Measurements from ENCODE around the gene PIP5K1B.
"Not testable (repeated sequence)": the region's sequence is repeated elsewhere in the genome, so short reads cannot be mapped to it uniquely, and the experiment has no call there.

Gene PIP5K1B

GRCh38 chr9:68704814-68705530, at the start of gene PIP5K1B:
Gene PIP5K1B (plus strand): TSS chr9:68705240. CDS start chr9:68822615, 117,375 bp downstream.
- peak; percentile 55 for DNase-seq
- in situ Hi-C loops (cut with HindIII; ENCODE audit: low pct_ligation_motif_present, low pct_unique_long_range_greater_than_20kb, low sequenced_read_pairs) = no loop called here

- no peak for DNase-seq
- in situ Hi-C loops (cut with HindIII; ENCODE audit: low pct_ligation_motif_present, low pct_unique_long_range_greater_than_20kb, low sequenced_read_pairs) = no loop called here
Measured at GRCh38 chr9:68664036-68664435, 41.0 kb upstream of the PIP5K1B start.

GRCh38 chr9:68668127-68668526, 36.9 kb upstream of the PIP5K1B start:
- DNase-seq = no peak
- in situ Hi-C loops (cut with HindIII; ENCODE audit: low pct_ligation_motif_present, low pct_unique_long_range_greater_than_20kb, low sequenced_read_pairs) = no loop called here

- in situ Hi-C loops (cut with HindIII; ENCODE audit: low pct_ligation_motif_present, low pct_unique_long_range_greater_than_20kb, low sequenced_read_pairs) = no loop called here
- no peak for DNase-seq
Measured at GRCh38 chr9:68669218-68669617, 35.8 kb upstream of the PIP5K1B start.

GRCh38 chr9:68672215-68672614, 32.8 kb upstream of the PIP5K1B start:
- in situ Hi-C loops (cut with HindIII; ENCODE audit: low pct_ligation_motif_present, low pct_unique_long_range_greater_than_20kb, low sequenced_read_pairs) = no loop called here
- no peak for DNase-seq

- in situ Hi-C loops (cut with HindIII; ENCODE audit: low pct_ligation_motif_present, low pct_unique_long_range_greater_than_20kb, low sequenced_read_pairs) = no loop called here
Measured at GRCh38 chr9:68672625-68673024, 32.4 kb upstream of the PIP5K1B start.

GRCh38 chr9:68678430-68678829, 26.6 kb upstream of the PIP5K1B start:
- DNase-seq = peak; percentile 5
- in situ Hi-C loops (cut with HindIII; ENCODE audit: low pct_ligation_motif_present, low pct_unique_long_range_greater_than_20kb, low sequenced_read_pairs) = no loop called here

More at GRCh38 chr9:68672625-68673024, 32.4 kb upstream of the PIP5K1B start:
- no peak for DNase-seq

GRCh38 chr9:68683433-68683832, 21.6 kb upstream of the PIP5K1B start:
- no peak for DNase-seq
- in situ Hi-C loops (cut with HindIII; ENCODE audit: low pct_ligation_motif_present, low pct_unique_long_range_greater_than_20kb, low sequenced_read_pairs) = no loop called here

GRCh38 chr9:68685213-68685612, 19.8 kb upstream of the PIP5K1B start:
- in situ Hi-C loops (cut with HindIII; ENCODE audit: low pct_ligation_motif_present, low pct_unique_long_range_greater_than_20kb, low sequenced_read_pairs) = no loop called here
- DNase-seq = no peak

GRCh38 chr9:68685770-68686169, 19.3 kb upstream of the PIP5K1B start:
- peak; percentile 49 for DNase-seq
- in situ Hi-C loops (cut with HindIII; ENCODE audit: low pct_ligation_motif_present, low pct_unique_long_range_greater_than_20kb, low sequenced_read_pairs) = no loop called here

- in situ Hi-C loops (cut with HindIII; ENCODE audit: low pct_ligation_motif_present, low pct_unique_long_range_greater_than_20kb, low sequenced_read_pairs) = no loop called here
- DNase-seq = peak; percentile 70
Measured at GRCh38 chr9:68690088-68690487, 15.0 kb upstream of the PIP5K1B start.

- in situ Hi-C loops (cut with HindIII; ENCODE audit: low pct_ligation_motif_present, low pct_unique_long_range_greater_than_20kb, low sequenced_read_pairs) = no loop called here
Measured at GRCh38 chr9:68692519-68692918, 12.5 kb upstream of the PIP5K1B start.

GRCh38 chr9:68694125-68694524, 10.9 kb upstream of the PIP5K1B start:
- no peak for DNase-seq
- in situ Hi-C loops (cut with HindIII; ENCODE audit: low pct_ligation_motif_present, low pct_unique_long_range_greater_than_20kb, low sequenced_read_pairs) = no loop called here

More at GRCh38 chr9:68692519-68692918, 12.5 kb upstream of the PIP5K1B start:
- no peak for DNase-seq

- in situ Hi-C loops (cut with HindIII; ENCODE audit: low pct_ligation_motif_present, low pct_unique_long_range_greater_than_20kb, low sequenced_read_pairs) = no loop called here
- no peak for DNase-seq
Measured at GRCh38 chr9:68697851-68698250, 7.2 kb upstream of the PIP5K1B start.

- no peak for DNase-seq
- in situ Hi-C loops (cut with HindIII; ENCODE audit: low pct_ligation_motif_present, low pct_unique_long_range_greater_than_20kb, low sequenced_read_pairs) = no loop called here
Measured at GRCh38 chr9:68698943-68699509, 6.0 kb upstream of the PIP5K1B start.

- in situ Hi-C loops (cut with HindIII; ENCODE audit: low pct_ligation_motif_present, low pct_unique_long_range_greater_than_20kb, low sequenced_read_pairs); DNase-seq: not testable (repeated sequence)
Measured at GRCh38 chr9:68699625-68700024, 5.4 kb upstream of the PIP5K1B start.

GRCh38 chr9:68702493-68702892, 2.5 kb upstream of the PIP5K1B start:
- peak; percentile 29 for DNase-seq
- in situ Hi-C loops (cut with HindIII; ENCODE audit: low pct_ligation_motif_present, low pct_unique_long_range_greater_than_20kb, low sequenced_read_pairs) = no loop called here

- in situ Hi-C loops (cut with HindIII; ENCODE audit: low pct_ligation_motif_present, low pct_unique_long_range_greater_than_20kb, low sequenced_read_pairs) = no loop called here
Measured at GRCh38 chr9:68703672-68704071, 1.4 kb upstream of the PIP5K1B start.

GRCh38 chr9:68704498-68704813, 584 bp upstream of the PIP5K1B start:
- in situ Hi-C loops (cut with HindIII; ENCODE audit: low pct_ligation_motif_present, low pct_unique_long_range_greater_than_20kb, low sequenced_read_pairs) = no loop called here
- DNase-seq = no peak

More at GRCh38 chr9:68703672-68704071, 1.4 kb upstream of the PIP5K1B start:
- no peak for DNase-seq

All from ACHN (cell line).